GM19023 (cell line): ENCODE results near the gene ALG11.
"Not testable (repeated sequence)": the region's sequence is repeated elsewhere in the genome, so short reads cannot be mapped to it uniquely, and the experiment has no call there.

Experiments used
- ATAC-seq: cut with Tn5 transposase; IDR thresholded peaks from one replicate; pipeline ENCODE4 v1.9.1; 2021; ENCODE audit warnings: mild to moderate bottlenecking, moderate library complexity; ENCODE audit not compliant: unreplicated experiment

The ALG11 gene

DNA sequence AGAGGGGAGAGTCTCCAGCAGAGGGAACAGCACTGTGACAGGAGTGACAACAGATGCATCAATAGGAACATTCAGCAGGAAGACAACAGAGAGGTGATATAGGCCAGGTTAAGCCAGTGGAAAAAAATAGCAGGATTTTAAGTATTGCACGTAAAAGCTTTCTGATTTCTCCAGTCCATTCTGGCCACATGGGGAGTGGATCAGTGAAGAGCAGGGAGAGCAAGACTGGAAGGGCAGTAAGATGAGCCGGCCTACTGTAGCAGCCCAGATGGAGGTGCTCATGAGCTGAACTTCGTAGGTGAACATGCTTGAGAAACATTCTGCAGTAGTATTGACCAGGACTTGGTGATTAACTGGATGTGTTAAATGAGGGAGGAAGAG lies 14.0 kb downstream of the ALG11 start:
- ATAC-seq, result no peak

DNA sequence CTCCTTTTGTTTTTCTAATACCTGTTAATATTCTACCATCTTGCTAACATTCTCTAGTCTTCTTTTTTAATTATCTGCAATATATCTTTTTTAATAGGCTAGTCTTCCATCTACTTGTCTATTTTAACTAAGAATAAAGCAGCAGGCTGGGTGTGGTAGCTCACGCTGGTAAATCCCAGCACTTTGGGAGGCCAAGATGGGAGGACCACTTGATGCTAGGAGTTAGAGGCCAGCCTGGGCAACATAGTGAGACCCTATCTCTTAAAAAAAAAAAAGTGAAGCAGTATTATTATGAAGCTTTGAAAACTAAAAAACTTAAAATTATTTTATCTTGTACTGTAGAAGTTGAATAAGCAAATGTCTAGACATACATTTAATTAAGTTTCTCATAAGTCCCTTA lies 15.6 kb downstream of the ALG11 start:
- no peak for ATAC-seq

DNA sequence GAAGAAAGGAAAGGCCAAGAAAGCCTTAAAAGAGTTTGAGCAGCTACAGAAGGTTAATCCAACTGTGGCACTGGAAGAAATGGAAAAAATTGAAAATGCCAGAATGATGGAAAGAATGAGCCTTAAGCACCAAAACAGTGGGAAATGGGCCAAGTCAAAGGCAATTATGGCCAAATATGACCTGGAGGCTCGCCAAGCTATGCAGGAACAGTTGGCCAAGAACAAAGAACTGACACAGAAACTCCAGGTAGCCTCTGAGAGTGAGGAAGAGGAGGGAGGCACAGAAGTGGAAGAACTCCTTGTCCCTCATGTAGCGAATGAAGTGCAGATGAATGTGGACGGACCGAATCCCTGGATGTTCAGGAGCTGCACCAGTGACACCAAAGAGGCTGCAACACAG lies 17.4 kb downstream of the ALG11 start:
- ATAC-seq, result no peak

DNA sequence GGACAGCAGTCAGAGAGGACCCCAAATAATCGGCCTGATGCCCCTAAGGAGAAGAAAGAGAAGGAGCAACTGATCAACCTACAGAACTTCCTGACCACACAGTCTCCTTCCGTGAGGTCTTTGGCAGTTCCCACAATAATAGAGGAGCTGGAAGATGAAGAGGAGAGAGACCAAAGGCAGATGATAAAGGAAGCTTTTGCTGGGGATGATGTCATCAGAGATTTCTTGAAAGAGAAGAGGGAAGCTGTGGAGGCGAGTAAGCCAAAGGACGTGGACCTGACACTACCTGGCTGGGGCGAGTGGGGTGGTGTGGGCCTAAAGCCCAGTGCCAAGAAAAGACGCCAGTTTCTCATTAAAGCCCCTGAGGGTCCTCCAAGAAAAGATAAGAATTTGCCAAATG lies 18.2 kb downstream of the ALG11 start:
- ATAC-seq, result not testable (repeated sequence)

DNA sequence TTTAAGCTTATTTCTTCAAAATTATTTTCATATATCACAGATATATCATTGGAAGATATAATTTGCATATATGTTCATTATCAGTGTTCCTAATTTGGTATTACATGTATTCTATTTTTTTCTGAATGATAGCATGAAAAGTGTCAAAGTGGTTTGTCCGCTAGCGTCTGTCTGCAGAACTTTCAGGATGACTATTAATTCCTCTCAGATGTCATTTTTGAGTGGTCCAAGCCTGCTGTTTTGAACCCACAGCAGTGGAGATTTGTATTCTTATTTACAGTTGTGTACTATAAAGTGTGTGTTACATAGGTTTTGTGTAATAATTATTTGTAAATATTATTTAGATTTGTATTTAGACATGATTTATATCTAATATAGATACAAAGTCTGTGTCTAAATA lies 20.8 kb downstream of the ALG11 start:
- no peak for ATAC-seq

DNA sequence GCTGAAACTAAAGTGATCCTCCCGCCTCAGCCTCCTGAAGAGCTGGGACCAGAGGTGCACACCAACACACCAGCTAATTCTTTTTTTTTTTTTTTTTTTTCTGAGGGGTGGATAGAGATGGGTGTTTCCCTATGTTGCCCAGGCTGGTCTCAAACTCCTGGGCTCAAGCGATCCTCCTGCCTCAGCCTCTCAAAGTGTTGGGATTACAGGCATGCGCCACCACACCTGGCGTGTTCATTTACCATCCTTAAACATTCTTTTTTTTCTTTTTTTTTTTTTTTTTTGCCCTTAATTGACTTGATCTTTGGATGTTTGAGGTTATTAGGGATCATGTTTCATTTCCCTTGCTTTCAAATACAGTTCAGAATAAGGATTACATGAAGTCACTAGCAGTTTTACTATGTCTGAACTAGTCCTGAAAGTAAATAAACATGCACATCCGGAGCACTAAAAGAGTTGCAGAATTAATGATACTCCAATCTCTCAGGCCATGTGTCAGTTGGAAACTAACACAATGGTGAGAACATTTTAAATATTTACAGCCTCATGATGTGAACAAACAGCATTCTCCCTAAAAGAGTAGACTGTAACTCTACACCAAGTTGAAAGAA lies 22.5 kb downstream of the ALG11 start:
- no peak for ATAC-seq

DNA sequence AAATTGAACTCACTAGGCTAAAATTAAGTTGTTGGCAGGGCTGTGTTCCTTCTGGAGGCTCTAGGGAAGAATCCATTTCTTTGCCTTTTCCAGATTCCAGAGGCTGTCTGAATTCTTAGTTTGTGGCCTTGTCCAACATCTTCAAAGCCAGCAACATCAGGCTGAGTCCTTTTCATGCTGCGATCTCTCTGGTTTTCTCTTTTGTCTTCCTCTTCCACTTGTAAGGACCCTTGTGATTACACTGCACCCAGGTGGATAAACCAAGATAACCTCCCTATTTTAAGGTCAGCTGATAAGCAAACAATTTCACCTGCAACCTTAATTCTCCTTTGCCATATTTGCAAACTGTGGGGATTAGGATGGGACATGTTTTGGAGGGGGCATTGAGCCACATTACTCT lies 23.8 kb downstream of the ALG11 start:
- no peak for ATAC-seq

DNA sequence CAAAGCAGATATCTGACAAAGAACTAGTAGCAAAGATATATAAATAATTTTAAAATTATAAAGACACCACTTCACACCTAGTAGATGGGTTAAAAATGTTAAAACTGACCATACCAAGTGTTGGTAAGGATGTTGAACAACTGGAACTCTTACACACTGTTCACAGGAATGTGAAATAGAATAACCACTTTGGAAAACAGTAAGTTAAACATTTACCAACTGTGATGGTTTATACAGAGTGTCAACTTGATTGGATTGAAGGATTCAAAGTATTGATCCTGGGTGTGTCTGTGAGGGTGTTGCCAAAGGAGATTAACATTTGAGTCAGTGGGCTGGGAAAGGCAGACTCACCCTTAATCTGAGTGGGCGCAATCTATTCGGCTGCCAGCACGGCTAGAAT lies 31.5 kb downstream of the ALG11 start:
- ATAC-seq, result no peak

DNA sequence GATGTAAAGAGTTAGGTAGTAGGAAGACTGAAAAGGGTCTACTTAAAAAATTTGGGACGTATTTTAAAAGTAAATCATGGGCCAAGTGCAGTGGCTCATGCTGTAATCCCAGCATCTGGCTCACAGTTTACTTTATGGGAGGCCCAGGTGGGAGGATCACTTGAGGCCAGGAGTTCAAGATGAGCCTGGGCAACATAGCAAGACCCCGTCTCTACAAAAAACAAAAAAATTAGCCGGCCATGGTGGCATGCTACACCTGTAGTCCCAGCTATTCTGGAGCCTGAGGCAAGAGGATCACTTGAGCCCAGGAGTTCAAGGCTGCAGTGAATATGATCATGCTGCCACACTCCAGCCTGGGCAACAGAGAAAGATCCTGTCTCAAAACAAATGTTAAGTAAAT lies 35.3 kb downstream of the ALG11 start:
- ATAC-seq, result no peak

DNA sequence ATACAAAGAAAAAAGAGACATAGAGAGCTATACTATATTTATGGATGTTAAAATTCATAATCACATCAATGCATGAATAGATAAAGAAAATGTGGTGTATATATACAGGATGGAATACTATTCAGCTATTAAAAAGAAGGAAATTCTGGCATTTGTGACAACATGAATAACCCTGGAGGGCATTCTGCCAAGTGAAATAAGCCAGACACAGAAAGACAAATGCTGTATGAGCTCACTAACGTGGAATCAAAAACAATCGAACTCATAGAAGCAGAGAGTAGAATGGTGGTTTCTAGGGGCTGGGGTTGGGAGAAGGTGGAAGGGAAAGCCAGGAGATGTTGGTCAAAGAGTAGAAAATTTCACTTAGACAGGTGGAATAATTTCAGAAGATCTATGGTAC lies 36.3 kb downstream of the ALG11 start:
- no peak for ATAC-seq

DNA sequence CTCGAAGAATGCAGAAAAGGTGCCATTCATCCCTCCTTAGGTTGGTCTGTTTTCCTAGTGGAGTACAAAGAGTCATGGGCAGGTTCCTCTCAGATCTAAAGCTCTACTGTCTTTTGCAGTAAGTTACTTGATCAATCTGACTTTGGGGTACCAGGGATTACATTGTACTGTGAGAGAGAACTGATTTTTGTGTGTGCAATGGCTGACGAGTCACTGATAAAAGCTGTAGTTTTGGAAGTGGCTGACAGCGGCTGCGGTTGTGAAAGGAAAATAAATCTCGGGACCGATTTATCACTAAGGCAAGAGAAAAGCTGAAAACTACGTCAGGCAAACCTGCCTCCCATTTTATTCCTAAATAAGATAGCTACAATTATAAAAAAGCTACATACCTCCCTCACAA lies 39.2 kb downstream of the ALG11 start:
- no peak for ATAC-seq

DNA sequence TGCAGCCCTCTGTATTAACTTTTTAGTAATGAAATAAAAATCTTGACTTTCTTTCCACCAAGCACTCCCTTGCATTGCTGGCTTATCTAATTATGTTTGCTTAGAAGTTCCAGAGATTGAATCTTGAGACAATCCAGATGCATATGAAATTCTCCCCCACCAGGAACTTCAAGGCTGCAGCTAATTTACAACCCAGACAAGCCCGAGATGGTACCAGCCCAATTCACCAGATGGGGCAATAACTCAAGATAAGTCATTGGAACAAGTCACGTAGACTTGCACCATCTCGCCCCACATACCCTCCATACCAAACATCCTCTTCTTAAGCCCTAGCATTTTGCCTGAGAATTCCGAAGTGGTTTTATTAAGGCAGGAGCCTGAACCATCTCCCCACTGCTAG lies 41.3 kb downstream of the ALG11 start:
- no peak for ATAC-seq

DNA sequence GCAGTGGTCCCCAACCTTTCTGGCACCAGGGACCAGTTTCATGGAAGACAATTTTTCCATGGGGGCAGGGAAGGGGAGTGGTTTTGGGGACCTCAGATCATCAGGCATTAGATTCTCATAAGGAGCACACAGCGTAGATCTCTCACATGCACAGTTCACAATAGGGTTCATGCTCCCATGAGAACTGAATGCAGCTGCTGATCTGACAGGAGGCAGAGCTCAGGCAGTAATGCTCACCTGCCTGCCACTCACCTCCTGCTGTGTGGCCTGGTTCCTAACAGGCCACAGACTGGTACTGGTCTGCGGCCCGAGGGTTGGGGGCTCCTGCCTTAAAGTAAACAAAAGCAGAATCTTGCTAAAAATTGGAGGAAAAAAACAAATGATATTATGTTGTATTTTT lies 48.9 kb downstream of the ALG11 start:
- ATAC-seq, result not testable (repeated sequence)

DNA sequence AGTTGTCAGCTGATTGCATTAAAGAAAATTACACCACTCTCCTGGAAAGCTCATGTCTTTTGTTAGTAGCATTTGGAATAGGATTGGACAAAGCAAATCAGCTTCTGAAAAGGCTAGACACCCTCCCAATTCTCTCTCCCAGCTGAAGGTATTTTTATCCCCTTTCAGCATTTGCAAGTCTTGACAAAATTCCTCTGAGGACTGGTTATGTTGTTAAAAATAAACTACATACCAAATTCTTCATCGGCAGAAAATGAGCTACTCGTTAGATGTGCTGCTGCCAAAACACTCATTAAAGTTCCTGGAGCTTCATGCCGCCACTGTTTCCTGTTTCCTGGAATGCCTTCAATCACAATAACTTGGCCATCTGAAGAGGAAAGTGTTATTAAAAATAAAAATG lies 49.4 kb downstream of the ALG11 start:
- ATAC-seq, result no peak

DNA sequence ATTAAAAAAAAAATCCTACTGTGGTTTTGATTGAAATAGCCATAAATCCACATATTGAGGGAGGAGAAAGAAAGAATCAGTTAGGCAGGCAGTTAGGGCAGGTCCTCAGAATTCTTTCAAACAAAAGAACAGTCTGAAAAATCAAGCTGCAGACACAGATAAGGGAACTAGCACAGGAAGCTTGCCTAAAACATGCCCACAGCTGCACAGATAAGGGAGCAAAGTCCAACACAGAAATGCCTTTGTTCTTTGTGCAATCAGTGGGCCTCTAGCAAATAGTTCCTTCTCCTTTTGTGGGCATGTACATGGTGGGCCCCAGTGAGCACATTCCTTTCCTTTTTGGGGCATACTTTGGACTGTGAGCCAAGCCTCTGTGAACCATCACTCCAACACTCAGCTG lies 55.0 kb downstream of the ALG11 start:
- no peak for ATAC-seq

DNA sequence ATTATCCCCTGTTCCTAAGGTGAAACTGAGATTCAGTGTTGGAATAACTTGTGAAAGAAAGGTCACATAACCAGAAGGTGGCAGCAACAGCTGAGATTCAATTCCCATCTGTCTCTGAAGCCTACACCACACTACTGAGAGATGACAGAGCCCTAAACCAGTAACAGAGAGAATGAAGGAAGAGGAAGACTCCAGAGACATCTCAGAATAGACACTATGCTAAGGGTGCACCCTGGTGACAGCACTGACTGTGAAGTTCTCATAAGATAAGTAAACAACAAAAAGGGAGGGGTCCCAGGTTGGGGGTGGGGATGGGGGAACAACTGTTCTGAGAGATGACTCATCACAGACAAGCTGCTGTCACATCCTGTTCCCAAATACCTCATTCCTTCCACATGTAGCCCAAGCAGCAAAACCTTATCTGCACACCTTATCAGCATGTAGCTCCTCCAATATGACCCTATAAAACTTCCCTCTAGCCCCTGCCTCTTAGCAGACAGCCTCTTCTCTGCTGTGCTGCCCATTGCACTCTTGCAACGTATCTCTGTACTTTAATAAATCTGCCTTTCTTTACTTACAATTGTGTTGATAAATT lies 58.8 kb downstream of the ALG11 start:
- no peak for ATAC-seq
